NB4 (cell line): Measurements from ENCODE around the gene UNC79.

Source experiments
- DNase-seq: peaks from one replicate; pipeline ENCODE4 v3.0.0; 2010; ENCODE audit warnings: low read depth
- H3K4me3 ChIP-seq: one replicate; pipeline ENCODE4 v1.5.1; 2011; ENCODE audit warnings: mild to moderate bottlenecking, low read depth, low read length, moderate library complexity
- CTCF ChIP-seq: IDR thresholded peaks from one replicate; pipeline ENCODE4 v1.5.1; 2012; ENCODE audit warnings: low read depth, low read length
- MAX ChIP-seq: IDR thresholded peaks from 2 replicates; pipeline ENCODE4 v1.6.1; 2011; ENCODE audit warnings: low read depth, low read length
- MYC ChIP-seq: IDR thresholded peaks from 2 replicates; pipeline ENCODE4 v1.6.1; 2011; ENCODE audit warnings: low read depth, low read length
- POLR2A ChIP-seq: IDR thresholded peaks from 2 replicates; pipeline ENCODE4 v1.6.1; 2011; ENCODE audit warnings: mild to moderate bottlenecking; ENCODE audit not compliant: insufficient read length; ENCODE audit errors: extremely low read depth

Gene UNC79

GRCh38 chr14:93747560-93747959 is 316.8 kb downstream of the UNC79 start:
- H3K4me3 ChIP-seq, result no peak overlapping the region
- TF ChIP-seq MAX (no peak), POLR2A (no peak), MYC (no peak), CTCF (no peak)
- DNase-seq, result no peak

DNA sequence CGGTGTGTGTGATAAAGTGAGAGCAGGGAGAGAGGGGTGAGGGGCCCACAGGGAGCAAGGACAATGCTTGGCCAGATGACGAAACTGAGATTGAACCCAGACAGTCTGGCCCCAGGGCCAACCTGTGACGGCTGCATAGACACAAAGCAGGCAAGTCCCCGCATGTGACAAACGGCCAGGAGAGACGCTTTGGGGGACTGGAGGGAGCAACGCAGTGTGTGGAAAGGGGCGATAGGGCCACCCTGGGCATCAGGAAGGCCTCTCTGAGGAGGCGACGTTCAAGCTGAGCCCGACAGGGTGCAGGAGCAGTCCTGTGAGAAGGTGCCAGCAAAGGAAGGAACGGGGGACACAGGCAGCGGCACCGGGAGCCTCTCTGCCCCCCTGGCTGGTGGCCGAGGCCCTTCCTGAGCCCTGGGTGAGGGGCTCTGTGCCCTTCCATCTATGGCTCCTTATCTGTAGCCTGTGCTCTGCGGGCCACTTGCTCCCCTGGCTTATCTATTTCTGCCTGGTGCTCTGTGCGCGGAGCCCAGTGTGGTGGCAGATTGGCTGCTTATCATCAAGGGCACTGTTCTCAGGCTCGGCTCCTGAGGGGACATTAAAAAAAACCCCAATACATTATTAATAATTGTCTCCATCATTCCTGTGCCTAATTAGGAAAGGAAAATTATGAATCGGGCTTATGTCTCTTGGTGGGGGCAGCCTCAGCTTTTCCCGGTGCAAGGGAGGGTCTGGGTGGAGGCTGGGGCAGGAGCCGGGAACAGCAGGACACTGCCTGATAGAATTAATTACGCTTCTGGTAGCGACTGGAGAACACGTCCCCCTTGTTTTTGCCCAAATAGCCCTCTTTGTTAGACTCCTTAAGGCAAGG is 317.7 kb downstream of the UNC79 start:
- no peak overlapping the region for H3K4me3 ChIP-seq
- no peak for DNase-seq
- TF ChIP-seq POLR2A, result no peak
- no peak for TF ChIP-seq CTCF
- TF ChIP-seq MYC, result no peak
- no peak for TF ChIP-seq MAX

GRCh38 chr14:93749076-93749420 is 318.3 kb downstream of the UNC79 start:
- DNase-seq, result no peak
- H3K4me3 ChIP-seq, result no peak overlapping the region
- TF ChIP-seq CTCF, result no peak
- TF ChIP-seq POLR2A, result no peak
- TF ChIP-seq MAX, result no peak
- TF ChIP-seq MYC, result no peak

GRCh38 chr14:93751946-93752655 is 321.4 kb downstream of the UNC79 start:
- H3K4me3 ChIP-seq, result no peak overlapping the region
- TF ChIP-seq CTCF (no peak), POLR2A (no peak), MYC (no peak), MAX (no peak)
- DNase-seq, result no peak

DNA sequence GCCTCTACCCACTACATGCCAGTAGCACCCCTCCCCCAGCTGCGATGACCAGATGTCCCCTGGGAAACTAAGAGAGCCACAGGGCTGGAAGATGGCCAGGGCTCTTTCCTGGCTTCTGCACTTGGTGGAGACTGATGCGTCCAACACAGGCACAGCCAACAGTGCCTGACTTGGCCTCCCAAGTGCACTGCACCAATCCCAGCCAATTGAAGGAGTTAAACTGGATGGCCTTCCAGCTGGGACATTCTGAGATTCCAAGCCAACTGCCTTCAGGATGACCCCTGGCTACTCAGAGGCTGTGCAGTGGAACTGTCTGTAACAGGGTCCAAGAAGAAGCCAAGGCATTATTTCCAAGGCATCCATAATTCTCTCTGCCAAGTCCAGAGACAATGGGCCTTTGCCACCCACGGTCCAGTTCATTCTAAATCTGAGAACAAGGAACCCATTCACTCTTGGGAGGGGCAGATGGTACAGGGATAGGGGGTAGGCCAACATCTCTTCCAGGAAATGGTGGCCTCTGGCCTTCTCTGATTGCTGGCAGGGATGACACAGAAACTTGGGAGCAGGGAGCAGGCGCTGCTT is 322.3 kb downstream of the UNC79 start:
- TF ChIP-seq MAX, result no peak
- no peak for TF ChIP-seq CTCF
- TF ChIP-seq MYC, result no peak
- H3K4me3 ChIP-seq, result no peak overlapping the region
- DNase-seq, result no peak
